OCI-LY7 (cell line): ENCODE data around the gene MUC20.

Experiments used
- CTCF ChIP-seq: fragments of 200-600 bp; sonication (generic); conservative IDR thresholded peaks from 2 replicates; pipeline ENCODE4 v1.5.1; 2014; ENCODE audit warnings: mild to moderate bottlenecking, antibody characterized with exemption, low read length, moderate library complexity, mixed read lengths
- EZH2phosphoT487 ChIP-seq: fragments of 200-600 bp; sonication (generic); IDR thresholded peaks from 2 replicates; pipeline ENCODE4 v1.6.1; 2018; ENCODE audit warnings: low read depth, borderline replicate concordance, mild to moderate bottlenecking, mixed run types, antibody characterized with exemption, low read length, moderate library complexity, mixed read lengths

- no peak for TF ChIP-seq CTCF
- TF ChIP-seq EZH2phosphoT487: no peak
Observed at GRCh38 chr3:195751560-195751959, 30.8 kb downstream of the MUC20 start.
